Neural crest cell (in vitro differentiated cells): Measurements from ENCODE around the gene RAD23B. TPM values are rescaled to one million over a fixed set of nuclear protein-coding genes. Genes with fewer than 3 reads are reported as not detected.

Source experiments
- DNase-seq: peaks from one replicate; pipeline ENCODE4 v3.0.0; 2021; ENCODE audit warnings: low read depth, mixed read lengths, low spot score
- H3K27ac Mint-ChIP-seq: one replicate; pipeline ENCODE4 v1.8.0; 2021; ENCODE audit warnings: mild to moderate bottlenecking, mixed read lengths; ENCODE audit not compliant: unreplicated experiment
- H3K27me3 Mint-ChIP-seq: 2 replicates; pipeline ENCODE4 v1.8.0; 2021; ENCODE audit warnings: low read depth, mild to moderate bottlenecking, mixed read lengths
- H3K36me3 Mint-ChIP-seq: 2 replicates; pipeline ENCODE4 v1.8.0; 2021; ENCODE audit warnings: low read depth, mild to moderate bottlenecking, mixed read lengths
- H3K4me1 Mint-ChIP-seq: 2 replicates; pipeline ENCODE4 v1.8.0; 2021; ENCODE audit warnings: mixed read lengths
- H3K4me3 Mint-ChIP-seq: one replicate; pipeline ENCODE4 v1.8.0; 2021; ENCODE audit warnings: mild to moderate bottlenecking, mixed read lengths
- H3K9me3 Mint-ChIP-seq: 2 replicates; pipeline ENCODE4 v1.8.0; 2021; ENCODE audit warnings: mixed read lengths
- CTCF ChIP-seq: fragments of 200-600 bp; sonication (generic); conservative IDR thresholded peaks from 2 replicates; pipeline ENCODE4 v1.5.0; 2021; ENCODE audit warnings: antibody characterized with exemption, mild to moderate bottlenecking
- total RNA-seq: library from RNA; stranded (reverse); gene quantifications from 2 replicates; pipeline ENCODE4 v1.2.1, GENCODE V29; 2021

The RAD23B gene
- total RNA-seq, 1 donor from 2014 or later = 141 TPM

- Mint-ChIP-seq H3K9me3 (no peaks in the 10 kb centered on the region), H3K27me3 (no peaks in the 10 kb centered on the region), H3K4me1 (peaks cover 4% of the 10 kb centered on the region), H3K36me3 (no peaks in the 10 kb centered on the region), H3K27ac (no peak overlapping the region), H3K4me3 (no peak overlapping the region)
- no peak for DNase-seq
- no peak for TF ChIP-seq CTCF
Observed at GRCh38 chr9:107242073-107243030, 40.7 kb upstream of the RAD23B start.

GRCh38 chr9:107243742-107244141 lies 39.3 kb upstream of the RAD23B start:
- DNase-seq = no peak
- TF ChIP-seq CTCF = no peak
- Mint-ChIP-seq H3K27ac (no peak overlapping the region), H3K4me3 (no peak overlapping the region), H3K4me1 (peaks cover 6% of the 10 kb centered on the region), H3K9me3 (no peaks in the 10 kb centered on the region), H3K27me3 (no peaks in the 10 kb centered on the region), H3K36me3 (no peaks in the 10 kb centered on the region)

GRCh38 chr9:107246259-107247254 lies 36.5 kb upstream of the RAD23B start:
- Mint-ChIP-seq H3K36me3 (no peaks in the 10 kb centered on the region), H3K4me3 (no peak overlapping the region), H3K9me3 (no peaks in the 10 kb centered on the region), H3K4me1 (peaks cover 7% of the 10 kb centered on the region), H3K27me3 (no peaks in the 10 kb centered on the region), H3K27ac (peak overlapping the region; percentile 67)
- TF ChIP-seq CTCF = no peak
- no peak for DNase-seq

GRCh38 chr9:107248714-107249113 lies 34.4 kb upstream of the RAD23B start:
- Mint-ChIP-seq H3K27ac (peak overlapping the region; percentile 45), H3K4me1 (peaks cover 11% of the 10 kb centered on the region), H3K9me3 (peaks cover 2% of the 10 kb centered on the region), H3K36me3 (no peaks in the 10 kb centered on the region), H3K4me3 (no peak overlapping the region), H3K27me3 (no peaks in the 10 kb centered on the region)
- no peak for DNase-seq
- no peak for TF ChIP-seq CTCF

GRCh38 chr9:107249131-107249533 lies 33.9 kb upstream of the RAD23B start:
- peak overlapping the region; percentile 19 for H3K27ac Mint-ChIP-seq
- H3K36me3 Mint-ChIP-seq = no peaks in the 10 kb centered on the region
- no peaks in the 10 kb centered on the region for H3K27me3 Mint-ChIP-seq
- DNase-seq = no peak
- H3K4me1 Mint-ChIP-seq = peaks cover 11% of the 10 kb centered on the region
- H3K9me3 Mint-ChIP-seq = peaks cover 2% of the 10 kb centered on the region
- no peak for TF ChIP-seq CTCF
- no peak overlapping the region for H3K4me3 Mint-ChIP-seq
